ENCODE data around the gene SLC25A19.

DNA sequence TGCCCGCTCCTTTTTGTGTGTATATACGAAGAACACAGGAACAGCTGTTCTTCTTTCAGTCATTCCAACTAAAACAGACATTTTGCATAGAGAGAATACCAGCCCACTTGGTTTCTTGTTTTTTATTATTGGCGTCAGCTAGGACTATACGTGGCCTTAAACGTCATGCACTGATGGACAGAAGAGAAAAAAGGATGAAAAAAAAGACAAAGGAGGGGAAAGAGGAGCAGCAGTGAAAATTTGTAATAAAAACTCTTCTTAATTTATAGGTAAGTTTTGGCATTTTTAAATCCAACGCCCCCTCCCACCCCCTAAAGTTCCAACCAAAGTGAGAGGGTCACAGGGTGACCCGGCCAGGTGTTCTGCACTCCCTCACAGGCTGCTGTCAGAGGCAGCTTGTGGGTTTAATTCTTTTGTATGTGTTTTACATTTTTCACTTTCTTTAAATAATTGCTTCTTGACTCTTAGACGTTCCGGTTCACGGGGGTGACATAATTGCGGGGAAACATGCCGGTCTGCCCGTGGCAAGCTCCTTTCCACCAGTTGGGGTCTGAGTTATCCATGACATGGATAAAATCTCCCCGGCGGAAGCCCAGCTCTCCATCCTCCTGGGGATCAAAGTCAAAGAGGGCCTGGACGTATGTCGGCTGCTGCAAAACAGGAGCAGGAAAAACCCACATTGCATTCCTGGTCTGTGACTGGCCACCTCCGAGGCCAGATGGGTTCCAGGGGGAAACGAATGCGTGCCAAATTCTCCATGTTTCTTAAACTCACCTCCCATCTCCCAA is 30.9 kb upstream of the SLC25A19 start:
- TF ChIP-seq GATA2 (IDR thresholded peaks at IDR 0.05; ENCODE audit: low read depth, low read length) = no peak
- no peak for TF ChIP-seq GATA3 (IDR thresholded peaks at IDR 0.05; ENCODE audit: low read depth, low read length)

Measured in SH-SY5Y (cell line).